Caki2 (cell line): Measurements from ENCODE around the gene SELENOO. TPM values are rescaled to one million over a fixed set of nuclear protein-coding genes. Genes with fewer than 3 reads are reported as not detected.
"Not testable (repeated sequence)": the region's sequence is repeated elsewhere in the genome, so short reads cannot be mapped to it uniquely, and the experiment has no call there.

ENCODE experiments used
- DNase-seq: peaks from one replicate; pipeline ENCODE4 v3.0.0-alpha.2; 2015; ENCODE audit warnings: low read depth
- in situ Hi-C: cut with HindIII; loops from 2 replicates; pipeline ENCODE4 v1.10.0; 2016; ENCODE audit warnings: low sequenced_read_pairs, low pct_unique_long_range_greater_than_20kb, mixed read lengths
- total RNA-seq: library from RNA; depleted of rRNA; stranded (reverse); fragments of >200 nt; shearing (Covaris generic); gene quantifications from 2 replicates; pipeline ENCODE4 v1.2.3, GENCODE V29; 2014; ENCODE audit warnings: low replicate concordance

Gene SELENOO
- total RNA-seq, 1 experiment from 2014 or later, result 61.6 TPM

GRCh38 chr22:50192436-50193204, 8.2 kb upstream of the SELENOO start:
- in situ Hi-C loops, result no loop called here
- no peak for DNase-seq

GRCh38 chr22:50193621-50194020, 7.2 kb upstream of the SELENOO start:
- in situ Hi-C loops, result no loop called here
- DNase-seq, result no peak

GRCh38 chr22:50194037-50194805, 6.6 kb upstream of the SELENOO start:
- in situ Hi-C loops, result no loop called here
- DNase-seq, result no peak

GRCh38 chr22:50196256-50196655, 4.6 kb upstream of the SELENOO start:
- no peak for DNase-seq
- in situ Hi-C loops, result no loop called here

- in situ Hi-C loops, result no loop called here
- no peak for DNase-seq
Observed at GRCh38 chr22:50197000-50197800, 3.6 kb upstream of the SELENOO start.

- no peak for DNase-seq
- in situ Hi-C loops, result no loop called here
Observed at GRCh38 chr22:50197856-50198623, 2.8 kb upstream of the SELENOO start.

- DNase-seq, result no peak
- in situ Hi-C loops, result no loop called here
Observed at GRCh38 chr22:50198624-50199017, 2.2 kb upstream of the SELENOO start.

GRCh38 chr22:50199251-50199721, 1.5 kb upstream of the SELENOO start:
- DNase-seq, result no peak
- in situ Hi-C loops, result no loop called here

- no peak for DNase-seq
- in situ Hi-C loops, result no loop called here
Observed at GRCh38 chr22:50199829-50200460, 866 bp upstream of the SELENOO start.

GRCh38 chr22:50201191-50202129, 649 bp downstream of the SELENOO start:
- in situ Hi-C loops, result no loop called here
- no peak for DNase-seq

- in situ Hi-C loops, result no loop called here
- DNase-seq, result no peak
Observed at GRCh38 chr22:50202130-50202666, 1.4 kb downstream of the SELENOO start.

GRCh38 chr22:50203288-50203687, 2.5 kb downstream of the SELENOO start:
- in situ Hi-C loops, result no loop called here
- no peak for DNase-seq

- in situ Hi-C loops, result no loop called here
- no peak for DNase-seq
Observed at GRCh38 chr22:50204571-50204970, 3.8 kb downstream of the SELENOO start.

- in situ Hi-C loops, DNase-seq: not testable (repeated sequence)
Observed at GRCh38 chr22:50204998-50205397, 4.2 kb downstream of the SELENOO start.

GRCh38 chr22:50205781-50206569, 5.2 kb downstream of the SELENOO start:
- DNase-seq, result no peak
- in situ Hi-C loops, result no loop called here

- DNase-seq, result no peak
- in situ Hi-C loops, result no loop called here
Observed at GRCh38 chr22:50206599-50206998, 5.8 kb downstream of the SELENOO start.
